Measurements from ENCODE around the gene BCOR.

BCOR gene

DNA sequence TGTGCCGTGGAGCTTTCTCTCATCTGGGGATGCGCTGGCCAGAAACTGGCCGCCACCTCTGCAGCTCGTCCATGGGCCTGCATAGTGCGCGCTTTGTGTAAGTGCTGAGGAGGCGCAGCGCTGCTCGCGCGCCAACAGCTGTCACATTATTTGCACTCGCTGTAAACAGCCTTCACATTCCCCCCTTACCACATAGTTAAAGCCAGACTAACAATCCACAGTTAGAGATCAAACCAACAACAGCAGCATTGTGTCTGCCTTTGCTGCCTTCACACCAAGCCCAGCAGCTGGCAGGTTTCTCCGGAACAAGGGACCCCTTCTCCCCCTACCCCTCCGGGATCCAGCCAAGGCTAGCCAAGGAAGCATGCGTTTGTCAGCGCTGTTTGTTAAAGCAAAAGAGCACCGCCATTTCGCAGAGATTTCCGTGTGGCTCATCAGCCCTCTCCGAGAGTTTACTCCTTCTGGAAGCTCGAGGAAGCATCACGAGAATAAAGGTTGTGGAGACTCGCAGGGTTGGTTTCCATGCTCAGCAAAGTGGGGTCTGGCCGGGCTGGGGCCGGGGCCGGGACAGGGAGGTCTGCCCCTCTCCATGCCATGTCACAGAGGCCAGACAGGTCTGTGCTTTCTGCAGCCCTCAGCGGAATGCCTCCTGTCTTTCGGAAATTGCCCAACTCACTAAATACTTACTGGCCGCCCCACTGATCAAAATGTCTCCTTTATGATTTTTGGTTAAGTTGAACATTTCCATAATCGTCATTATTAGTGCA is 11.0 kb downstream of the BCOR start:
- H3K9me3 ChIP-seq (ENCODE audit: insufficient read depth, low read length): no peaks in the 10 kb centered on the region
- no peaks in the 10 kb centered on the region for H3K36me3 ChIP-seq (ENCODE audit: low read length)

DNA sequence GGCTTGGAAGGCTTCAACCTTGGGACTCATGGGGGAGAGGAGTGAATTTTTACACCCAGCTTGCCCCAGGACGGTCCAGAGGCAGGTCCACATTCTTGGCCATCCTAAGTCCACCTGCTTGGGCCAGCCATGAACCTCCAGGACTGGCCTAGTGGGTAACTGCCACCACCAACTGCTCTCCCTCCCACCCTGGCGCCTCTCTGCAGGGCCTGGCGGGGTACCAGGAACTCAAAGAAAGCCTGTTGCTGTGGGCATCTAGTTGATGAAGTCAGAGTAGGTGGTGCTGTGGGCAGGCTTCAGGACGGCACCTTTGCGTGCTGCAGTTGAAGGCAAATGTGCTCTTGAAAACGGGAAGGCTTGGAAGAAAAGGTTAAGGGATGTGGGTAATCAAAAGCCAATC is 12.0 kb downstream of the BCOR start:
- TF ChIP-seq, protein P1, sequence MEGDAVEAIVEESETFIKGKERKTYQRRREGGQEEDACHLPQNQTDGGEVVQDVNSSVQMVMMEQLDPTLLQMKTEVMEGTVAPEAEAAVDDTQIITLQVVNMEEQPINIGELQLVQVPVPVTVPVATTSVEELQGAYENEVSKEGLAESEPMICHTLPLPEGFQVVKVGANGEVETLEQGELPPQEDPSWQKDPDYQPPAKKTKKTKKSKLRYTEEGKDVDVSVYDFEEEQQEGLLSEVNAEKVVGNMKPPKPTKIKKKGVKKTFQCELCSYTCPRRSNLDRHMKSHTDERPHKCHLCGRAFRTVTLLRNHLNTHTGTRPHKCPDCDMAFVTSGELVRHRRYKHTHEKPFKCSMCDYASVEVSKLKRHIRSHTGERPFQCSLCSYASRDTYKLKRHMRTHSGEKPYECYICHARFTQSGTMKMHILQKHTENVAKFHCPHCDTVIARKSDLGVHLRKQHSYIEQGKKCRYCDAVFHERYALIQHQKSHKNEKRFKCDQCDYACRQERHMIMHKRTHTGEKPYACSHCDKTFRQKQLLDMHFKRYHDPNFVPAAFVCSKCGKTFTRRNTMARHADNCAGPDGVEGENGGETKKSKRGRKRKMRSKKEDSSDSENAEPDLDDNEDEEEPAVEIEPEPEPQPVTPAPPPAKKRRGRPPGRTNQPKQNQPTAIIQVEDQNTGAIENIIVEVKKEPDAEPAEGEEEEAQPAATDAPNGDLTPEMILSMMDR (IDR thresholded peaks at IDR 0.05; ENCODE audit: insufficient read depth, low read length, poor library complexity, severe bottlenecking): no peak
- no peak for TF ChIP-seq EZH2phosphoT487 (conservative IDR thresholded peaks at IDR 0.05; ENCODE audit: low read length)
- no peak overlapping the region for H3K4me2 ChIP-seq (ENCODE audit: low read depth, low read length, poor library complexity, severe bottlenecking)
- no peak overlapping the region for H3K4me3 ChIP-seq (ENCODE audit: insufficient read depth, low read length, poor library complexity, severe bottlenecking)
- H3K27ac ChIP-seq (ENCODE audit: low read depth, low read length): no peak overlapping the region
- peaks cover 97% of the 10 kb centered on the region for H3K79me2 ChIP-seq (ENCODE audit: insufficient read depth, low read length)
- H2AFZ ChIP-seq (ENCODE audit: low read depth, low read length, severe bottlenecking): no peak overlapping the region
- H3K9me2 ChIP-seq (replicated peaks; ENCODE audit: insufficient read depth, low read length): no peaks in the 10 kb centered on the region
- H3K36me3 ChIP-seq (ENCODE audit: low read length): no peaks in the 10 kb centered on the region
- no peaks in the 10 kb centered on the region for H3F3A ChIP-seq (ENCODE audit: insufficient read depth)
- H3K9me3 ChIP-seq (ENCODE audit: insufficient read depth, low read length): no peaks in the 10 kb centered on the region
- no peaks in the 10 kb centered on the region for H3K27me3 ChIP-seq (ENCODE audit: low read length)
- no peak overlapping the region for H3K9ac ChIP-seq (ENCODE audit: low read length)
- H4K20me1 ChIP-seq (ENCODE audit: low read depth, low read length): peaks cover 4% of the 10 kb centered on the region; the same call in 1 of the 2 replicates

More for the DNA sequence above, 11.0 kb downstream of the BCOR start:
- no peak overlapping the region for H3K4me3 ChIP-seq (ENCODE audit: insufficient read depth, low read length, poor library complexity, severe bottlenecking)
- no peaks in the 10 kb centered on the region for H3K27me3 ChIP-seq (ENCODE audit: low read length)
- H4K20me1 ChIP-seq (ENCODE audit: low read depth, low read length): peaks cover 4% of the 10 kb centered on the region; the same call in 1 of the 2 replicates
- H3K79me2 ChIP-seq (ENCODE audit: insufficient read depth, low read length): peaks cover 98% of the 10 kb centered on the region
- no peak overlapping the region for H3K9ac ChIP-seq (ENCODE audit: low read length)
- TF ChIP-seq, protein P1 (IDR thresholded peaks at IDR 0.05; ENCODE audit: insufficient read depth, low read length, poor library complexity, severe bottlenecking): no peak
- no peak for TF ChIP-seq EZH2phosphoT487 (conservative IDR thresholded peaks at IDR 0.05; ENCODE audit: low read length)
- H3K27ac ChIP-seq (ENCODE audit: low read depth, low read length): no peak overlapping the region
- no peak overlapping the region for H3K4me2 ChIP-seq (ENCODE audit: low read depth, low read length, poor library complexity, severe bottlenecking)
- no peak overlapping the region for H2AFZ ChIP-seq (ENCODE audit: low read depth, low read length, severe bottlenecking)
- no peaks in the 10 kb centered on the region for H3F3A ChIP-seq (ENCODE audit: insufficient read depth)
- no peaks in the 10 kb centered on the region for H3K9me2 ChIP-seq (replicated peaks; ENCODE audit: insufficient read depth, low read length)

DNA sequence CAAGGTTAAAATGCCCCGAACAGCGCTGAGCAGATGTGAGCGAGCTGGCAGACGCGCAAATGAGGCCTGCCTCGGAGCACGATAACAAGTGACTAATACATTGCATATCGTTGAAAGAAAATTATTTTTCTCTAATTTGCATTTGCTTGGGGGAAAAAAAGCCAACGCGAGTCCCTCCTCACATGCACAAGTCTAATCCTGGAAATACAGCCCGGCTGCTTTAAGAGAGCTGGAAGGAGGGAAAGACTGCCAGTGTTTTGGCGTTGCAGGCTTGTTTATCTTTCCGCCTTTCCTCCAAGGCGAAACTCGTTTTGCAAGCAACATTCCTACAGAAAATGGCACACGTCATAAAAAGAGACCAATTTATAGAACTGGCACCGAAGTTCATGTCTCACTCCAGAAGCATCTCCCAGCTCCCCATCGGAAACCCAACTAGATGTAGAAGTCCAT is 12.6 kb downstream of the BCOR start:
- Histone ChIP-seq H3K27ac (ENCODE audit: low read depth, low read length) (no peak overlapping the region), H3K9me3 (ENCODE audit: insufficient read depth, low read length) (no peaks in the 10 kb centered on the region), H3K4me3 (ENCODE audit: insufficient read depth, low read length, poor library complexity, severe bottlenecking) (no peak overlapping the region), H3K79me2 (ENCODE audit: insufficient read depth, low read length) (peaks cover 98% of the 10 kb centered on the region), H3F3A (ENCODE audit: insufficient read depth) (no peaks in the 10 kb centered on the region), H3K9ac (ENCODE audit: low read length) (no peak overlapping the region), H4K20me1 (ENCODE audit: low read depth, low read length) (peaks cover 4% of the 10 kb centered on the region; the same call in 1 of the 2 replicates), H3K4me2 (ENCODE audit: low read depth, low read length, poor library complexity, severe bottlenecking) (no peak overlapping the region), H3K9me2 (replicated peaks; ENCODE audit: insufficient read depth, low read length) (no peaks in the 10 kb centered on the region), H3K27me3 (ENCODE audit: low read length) (no peaks in the 10 kb centered on the region), H3K36me3 (ENCODE audit: low read length) (no peaks in the 10 kb centered on the region), H2AFZ (ENCODE audit: low read depth, low read length, severe bottlenecking) (no peak overlapping the region)
- TF ChIP-seq, protein P1 (IDR thresholded peaks at IDR 0.05; ENCODE audit: insufficient read depth, low read length, poor library complexity, severe bottlenecking): no peak
- TF ChIP-seq EZH2phosphoT487 (conservative IDR thresholded peaks at IDR 0.05; ENCODE audit: low read length): no peak
